Measurements from ENCODE around the gene EGFL7. TPM values are rescaled to one million over a fixed set of nuclear protein-coding genes. Genes with fewer than 3 reads are reported as not detected.
A peak's percentile ranks its signal among the peaks of the same experiment; 100 is the strongest.

Gene EGFL7
- total and polyA plus RNA-seq, 2 of the 13 experiments (the other 11 are each of a cell fraction or from before 2014, with no cell fraction given): 0.20 to 5.1 TPM

- TF ChIP-seq ZBED4 (CRISPR knock-in tag; IDR thresholded peaks at IDR 0.05; ENCODE audit: borderline replicate concordance) (peak; percentile 98), ZSCAN21 (CRISPR knock-in tag; IDR thresholded peaks at IDR 0.05; ENCODE audit: borderline replicate concordance) (0 out of 2 replicates have a peak, but pooled peaks have one; percentile 22), MEF2D (CRISPR knock-in tag; IDR thresholded peaks at IDR 0.05) (peak; percentile 96), ZFP82 (CRISPR knock-in tag; IDR thresholded peaks at IDR 0.05; ENCODE audit: borderline replicate concordance) (no peak), ELF1 (CRISPR knock-in tag; IDR thresholded peaks at IDR 0.05) (peak; percentile 77), THAP11 (CRISPR knock-in tag; IDR thresholded peaks at IDR 0.05) (peak; percentile 63), THYN1 (CRISPR knock-in tag; IDR thresholded peaks at IDR 0.05; ENCODE audit: borderline replicate concordance, low read depth) (no peak), BCL3 (CRISPR knock-in tag; IDR thresholded peaks at IDR 0.05) (peak; percentile 42; the same call in 1 of the 2 replicates), KDM3A (CRISPR knock-in tag; IDR thresholded peaks at IDR 0.05; ENCODE audit: low read depth) (0 out of 2 replicates have a peak, but pooled peaks have one; percentile 49), SRY (CRISPR knock-in tag; IDR thresholded peaks at IDR 0.05) (no peak), ZNF34 (CRISPR knock-in tag; IDR thresholded peaks at IDR 0.05; ENCODE audit: borderline replicate concordance) (no peak), ZNF720 (CRISPR knock-in tag; IDR thresholded peaks at IDR 0.05) (no peak), TRAFD1 (CRISPR knock-in tag; IDR thresholded peaks at IDR 0.05; ENCODE audit: borderline replicate concordance) (peak; percentile 68; the same call in 1 of the 2 replicates), CBX2 (IDR thresholded peaks at IDR 0.05; ENCODE audit: low read depth, low read length) (no peak), CBX2 (CRISPR knock-in tag; IDR thresholded peaks at IDR 0.05; ENCODE audit: low read depth) (peak; percentile 83; the same call in 1 of the 2 replicates), ZNF17 (CRISPR knock-in tag; IDR thresholded peaks at IDR 0.05) (no peak)
- TF ChIP-seq, protein P1, sequence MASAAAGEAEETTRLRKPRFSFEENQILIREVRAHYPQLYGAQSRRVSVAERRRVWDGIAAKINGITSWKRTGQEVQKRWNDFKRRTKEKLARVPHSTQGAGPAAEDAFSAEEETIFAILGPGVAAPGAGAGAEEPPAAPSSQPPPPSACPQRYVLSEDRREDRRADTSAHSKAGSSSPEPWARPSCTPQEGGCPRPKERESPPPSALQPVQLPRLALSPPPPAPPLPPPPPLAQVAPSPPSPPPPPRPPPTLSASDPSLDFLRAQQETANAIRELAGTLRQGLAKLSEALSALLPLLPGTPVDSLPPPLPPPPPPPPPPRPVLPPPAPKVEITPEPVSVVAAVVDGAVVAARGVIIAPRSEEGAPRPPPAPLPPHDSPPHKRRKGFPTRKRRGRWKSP (CRISPR knock-in tag; IDR thresholded peaks at IDR 0.05): peak; percentile 76; the same call in 1 of the 2 replicates
- TF ChIP-seq, protein P2, sequence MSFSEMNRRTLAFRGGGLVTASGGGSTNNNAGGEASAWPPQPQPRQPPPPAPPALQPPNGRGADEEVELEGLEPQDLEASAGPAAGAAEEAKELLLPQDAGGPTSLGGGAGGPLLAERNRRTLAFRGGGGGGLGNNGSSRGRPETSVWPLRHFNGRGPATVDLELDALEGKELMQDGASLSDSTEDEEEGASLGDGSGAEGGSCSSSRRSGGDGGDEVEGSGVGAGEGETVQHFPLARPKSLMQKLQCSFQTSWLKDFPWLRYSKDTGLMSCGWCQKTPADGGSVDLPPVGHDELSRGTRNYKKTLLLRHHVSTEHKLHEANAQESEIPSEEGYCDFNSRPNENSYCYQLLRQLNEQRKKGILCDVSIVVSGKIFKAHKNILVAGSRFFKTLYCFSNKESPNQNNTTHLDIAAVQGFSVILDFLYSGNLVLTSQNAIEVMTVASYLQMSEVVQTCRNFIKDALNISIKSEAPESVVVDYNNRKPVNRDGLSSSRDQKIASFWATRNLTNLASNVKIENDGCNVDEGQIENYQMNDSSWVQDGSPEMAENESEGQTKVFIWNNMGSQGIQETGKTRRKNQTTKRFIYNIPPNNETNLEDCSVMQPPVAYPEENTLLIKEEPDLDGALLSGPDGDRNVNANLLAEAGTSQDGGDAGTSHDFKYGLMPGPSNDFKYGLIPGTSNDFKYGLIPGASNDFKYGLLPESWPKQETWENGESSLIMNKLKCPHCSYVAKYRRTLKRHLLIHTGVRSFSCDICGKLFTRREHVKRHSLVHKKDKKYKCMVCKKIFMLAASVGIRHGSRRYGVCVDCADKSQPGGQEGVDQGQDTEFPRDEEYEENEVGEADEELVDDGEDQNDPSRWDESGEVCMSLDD (CRISPR knock-in tag; IDR thresholded peaks at IDR 0.05; ENCODE audit: borderline replicate concordance): 0 out of 2 replicates have a peak, but pooled peaks have one; percentile 53
Measured at GRCh38 chr9:136619742-136620440, 42.8 kb upstream of the EGFL7 start (continued).

Measured in HepG2 (cell line).